KMS-11 (cell line): Measurements from ENCODE around the gene FBXW7.

ENCODE experiments used
- H2AFZ ChIP-seq: fragments of 200-600 bp; sonication (generic); 2 replicates; pipeline ENCODE4 v1.6.1; 2016; ENCODE audit warnings: antibody characterized with exemption, mixed run types, low read depth
- H3K27ac ChIP-seq: fragments of 200-600 bp; sonication (generic); 2 replicates; pipeline ENCODE4 v1.6.1; 2016; ENCODE audit warnings: mild to moderate bottlenecking, mixed run types
- H3K27me3 ChIP-seq: fragments of 200-600 bp; sonication (generic); 2 replicates; pipeline ENCODE4 v1.6.1; 2017; ENCODE audit warnings: mild to moderate bottlenecking, low read depth, mixed run types, moderate library complexity; ENCODE audit not compliant: insufficient read depth
- H3K36me3 ChIP-seq: fragments of 200-600 bp; sonication (generic); 2 replicates; pipeline ENCODE4 v1.6.1; 2017; ENCODE audit warnings: mild to moderate bottlenecking, mixed run types; ENCODE audit not compliant: insufficient read depth
- H3K4me1 ChIP-seq: fragments of 200-600 bp; sonication (generic); 2 replicates; pipeline ENCODE4 v1.6.1; 2016; ENCODE audit warnings: mild to moderate bottlenecking, low read depth, mixed run types; ENCODE audit not compliant: poor library complexity, severe bottlenecking
- H3K4me2 ChIP-seq: fragments of 200-600 bp; sonication (generic); 2 replicates; pipeline ENCODE4 v1.7.0; 2016; ENCODE audit warnings: mild to moderate bottlenecking, mixed run types
- H3K4me3 ChIP-seq: fragments of 200-600 bp; sonication (generic); IDR thresholded peaks from 2 replicates; pipeline ENCODE4 v1.6.1; 2017; ENCODE audit warnings: low read depth, low read length, mixed read lengths; ENCODE audit not compliant: insufficient read depth
- H3K79me2 ChIP-seq: fragments of 200-600 bp; sonication (generic); 2 replicates; pipeline ENCODE4 v1.6.1; 2016; ENCODE audit warnings: low read depth, mixed run types; ENCODE audit not compliant: insufficient read depth
- H3K9ac ChIP-seq: fragments of 200-600 bp; sonication (generic); 2 replicates; pipeline ENCODE4 v1.6.1; 2016; ENCODE audit warnings: mild to moderate bottlenecking, mixed run types
- H4K20me1 ChIP-seq: fragments of 200-600 bp; sonication (generic); 2 replicates; pipeline ENCODE4 v1.6.1; 2016; ENCODE audit warnings: mild to moderate bottlenecking, mixed run types; ENCODE audit not compliant: insufficient read depth
- TF ChIP-seq, protein P1 (sequence below): fragments of 200-600 bp; sonication (generic); conservative IDR thresholded peaks from 2 replicates; pipeline ENCODE4 v1.6.1; 2017; ENCODE audit warnings: low read depth, mild to moderate bottlenecking, antibody characterized with exemption, low read length, moderate library complexity, mixed read lengths

Gene FBXW7

DNA sequence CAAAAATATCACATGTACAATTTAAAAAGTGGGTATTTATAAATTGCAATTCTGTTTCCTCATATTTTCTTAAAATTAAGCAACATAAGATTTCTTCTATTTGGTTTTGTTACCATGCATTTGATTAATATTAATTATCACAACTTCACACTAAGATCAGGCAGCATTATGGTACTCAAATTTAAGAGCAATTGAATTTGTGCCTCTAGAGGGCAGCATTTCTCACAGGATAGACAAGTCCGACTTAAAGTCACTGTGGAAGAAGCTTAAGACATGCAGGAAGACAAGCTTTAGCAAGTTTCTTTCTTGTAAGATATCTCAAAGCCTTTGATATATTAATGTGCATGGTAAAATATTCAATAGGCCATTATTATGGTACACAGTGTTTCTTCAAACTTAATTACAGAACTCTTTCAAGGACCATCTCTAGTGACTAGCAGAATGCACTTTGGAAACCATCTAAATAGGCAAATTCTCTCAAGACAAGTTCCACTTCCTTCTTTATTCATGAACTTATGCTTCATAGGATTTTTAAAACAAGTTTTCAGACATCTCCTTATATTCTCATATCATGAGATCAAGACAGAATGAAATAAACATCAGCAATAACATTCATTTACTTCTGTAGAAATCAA, 35.0 kb downstream of the FBXW7 start:
- Histone ChIP-seq H3K27me3 (no peaks in the 10 kb centered on the region), H3K36me3 (no peaks in the 10 kb centered on the region), H3K27ac (no peak overlapping the region), H4K20me1 (0 out of 2 replicates have a peak, but pooled peaks cover 7% of the 10 kb centered on the region), H2AFZ (no peak overlapping the region), H3K4me1 (peaks cover 13% of the 10 kb centered on the region), H3K4me2 (no peak overlapping the region), H3K79me2 (peaks cover 45% of the 10 kb centered on the region; the same call in 1 of the 2 replicates), H3K4me3 (no peak overlapping the region), H3K9ac (no peak overlapping the region)
- TF ChIP-seq, protein P1, sequence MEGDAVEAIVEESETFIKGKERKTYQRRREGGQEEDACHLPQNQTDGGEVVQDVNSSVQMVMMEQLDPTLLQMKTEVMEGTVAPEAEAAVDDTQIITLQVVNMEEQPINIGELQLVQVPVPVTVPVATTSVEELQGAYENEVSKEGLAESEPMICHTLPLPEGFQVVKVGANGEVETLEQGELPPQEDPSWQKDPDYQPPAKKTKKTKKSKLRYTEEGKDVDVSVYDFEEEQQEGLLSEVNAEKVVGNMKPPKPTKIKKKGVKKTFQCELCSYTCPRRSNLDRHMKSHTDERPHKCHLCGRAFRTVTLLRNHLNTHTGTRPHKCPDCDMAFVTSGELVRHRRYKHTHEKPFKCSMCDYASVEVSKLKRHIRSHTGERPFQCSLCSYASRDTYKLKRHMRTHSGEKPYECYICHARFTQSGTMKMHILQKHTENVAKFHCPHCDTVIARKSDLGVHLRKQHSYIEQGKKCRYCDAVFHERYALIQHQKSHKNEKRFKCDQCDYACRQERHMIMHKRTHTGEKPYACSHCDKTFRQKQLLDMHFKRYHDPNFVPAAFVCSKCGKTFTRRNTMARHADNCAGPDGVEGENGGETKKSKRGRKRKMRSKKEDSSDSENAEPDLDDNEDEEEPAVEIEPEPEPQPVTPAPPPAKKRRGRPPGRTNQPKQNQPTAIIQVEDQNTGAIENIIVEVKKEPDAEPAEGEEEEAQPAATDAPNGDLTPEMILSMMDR, result peak; percentile 92

GRCh38 chr4:152500275-152500674, 35.6 kb downstream of the FBXW7 start:
- Histone ChIP-seq H3K27ac (no peak overlapping the region), H3K4me3 (no peak overlapping the region), H3K4me1 (peaks cover 13% of the 10 kb centered on the region), H3K79me2 (peaks cover 50% of the 10 kb centered on the region; the same call in 1 of the 2 replicates), H3K36me3 (no peaks in the 10 kb centered on the region), H3K27me3 (no peaks in the 10 kb centered on the region), H3K9ac (no peak overlapping the region), H3K4me2 (no peak overlapping the region), H2AFZ (no peak overlapping the region), H4K20me1 (0 out of 2 replicates have a peak, but pooled peaks cover 7% of the 10 kb centered on the region)
- TF ChIP-seq, protein P1, result no peak

DNA sequence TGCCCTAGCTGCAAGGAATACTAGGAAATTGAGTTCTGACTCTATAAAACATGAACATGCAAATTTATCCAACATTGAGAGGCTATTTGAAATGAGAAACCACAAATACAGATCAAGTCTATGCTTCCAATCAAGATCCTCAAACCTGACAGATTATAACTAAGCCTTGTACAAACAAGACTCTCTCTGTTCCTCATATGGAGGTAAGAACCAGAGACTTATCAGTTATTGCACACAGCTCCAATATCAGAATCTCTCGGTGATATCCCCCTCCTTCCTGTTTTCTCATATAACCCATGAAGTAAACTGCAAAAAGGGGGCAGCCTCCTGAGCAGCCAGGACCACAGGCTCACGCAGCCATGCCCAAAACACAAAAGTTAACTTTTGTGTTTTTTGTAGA, 36.5 kb downstream of the FBXW7 start:
- Histone ChIP-seq H3K36me3 (no peaks in the 10 kb centered on the region), H3K27ac (no peak overlapping the region), H3K4me1 (peaks cover 13% of the 10 kb centered on the region), H4K20me1 (0 out of 2 replicates have a peak, but pooled peaks cover 7% of the 10 kb centered on the region), H2AFZ (no peak overlapping the region), H3K79me2 (peaks cover 55% of the 10 kb centered on the region; the same call in 1 of the 2 replicates), H3K9ac (no peak overlapping the region), H3K4me3 (no peak overlapping the region), H3K4me2 (no peak overlapping the region), H3K27me3 (no peaks in the 10 kb centered on the region)
- TF ChIP-seq, protein P1, result no peak

DNA sequence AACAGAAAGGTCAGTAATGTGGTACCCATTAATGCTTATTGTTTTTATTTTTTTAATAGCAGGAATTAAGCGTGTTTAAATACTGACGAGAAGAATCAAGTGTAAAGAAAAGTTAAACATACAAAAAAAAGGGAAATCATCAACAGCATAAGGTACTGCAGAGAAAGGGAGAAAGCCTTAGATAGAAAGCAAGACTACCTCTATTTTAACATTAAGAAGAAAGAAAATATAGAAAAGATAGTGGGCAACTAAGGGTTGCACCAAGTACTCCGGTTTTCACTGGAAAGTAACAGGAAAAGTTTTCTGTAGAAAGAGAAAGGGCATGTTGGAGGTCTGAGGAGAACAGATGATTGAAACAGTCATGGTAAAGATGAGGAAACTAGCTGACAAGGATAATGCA, 41.9 kb downstream of the FBXW7 start:
- H3K36me3 ChIP-seq, result no peaks in the 10 kb centered on the region
- no peaks in the 10 kb centered on the region for H3K27me3 ChIP-seq
- H4K20me1 ChIP-seq, result no peaks in the 10 kb centered on the region
- no peak overlapping the region for H3K9ac ChIP-seq
- H3K4me1 ChIP-seq, result no peaks in the 10 kb centered on the region
- peaks cover 65% of the 10 kb centered on the region; the same call in 1 of the 2 replicates for H3K79me2 ChIP-seq
- no peak overlapping the region for H2AFZ ChIP-seq
- no peak overlapping the region for H3K4me3 ChIP-seq
- TF ChIP-seq, protein P1, result no peak
- no peak overlapping the region for H3K4me2 ChIP-seq
- no peak overlapping the region for H3K27ac ChIP-seq
